Inferior parietal cortex (tissue), 1 donor: Measurements from ENCODE around the gene SRRM4.

Source experiments
- DNase-seq: peaks from one replicate; pipeline ENCODE4 v3.0.0-alpha.2; 2016; ENCODE audit errors: extremely low spot score

Gene SRRM4

DNA sequence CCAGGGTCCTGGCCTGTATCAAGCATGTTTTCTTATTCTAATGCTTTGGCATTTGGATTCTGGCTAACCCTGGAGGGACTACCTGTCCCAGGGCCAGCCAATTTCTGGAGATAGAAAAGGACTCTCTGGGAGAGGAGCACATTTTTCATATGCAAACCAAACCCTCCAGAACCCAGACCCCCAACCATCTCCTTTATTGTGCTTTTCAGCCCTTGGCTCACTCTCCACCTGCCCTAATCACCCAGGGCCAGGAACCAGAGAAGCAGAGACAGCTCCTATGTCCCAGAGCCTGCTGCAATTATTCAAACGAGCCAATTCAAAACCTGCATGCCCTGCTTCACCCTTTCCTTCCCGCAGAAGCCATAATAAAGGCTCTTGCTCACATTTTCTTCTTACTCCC is 221.2 kb downstream of the SRRM4 start:
- no peak for DNase-seq

GRCh38 chr12:119204131-119204530 is 222.8 kb downstream of the SRRM4 start:
- no peak for DNase-seq

DNA sequence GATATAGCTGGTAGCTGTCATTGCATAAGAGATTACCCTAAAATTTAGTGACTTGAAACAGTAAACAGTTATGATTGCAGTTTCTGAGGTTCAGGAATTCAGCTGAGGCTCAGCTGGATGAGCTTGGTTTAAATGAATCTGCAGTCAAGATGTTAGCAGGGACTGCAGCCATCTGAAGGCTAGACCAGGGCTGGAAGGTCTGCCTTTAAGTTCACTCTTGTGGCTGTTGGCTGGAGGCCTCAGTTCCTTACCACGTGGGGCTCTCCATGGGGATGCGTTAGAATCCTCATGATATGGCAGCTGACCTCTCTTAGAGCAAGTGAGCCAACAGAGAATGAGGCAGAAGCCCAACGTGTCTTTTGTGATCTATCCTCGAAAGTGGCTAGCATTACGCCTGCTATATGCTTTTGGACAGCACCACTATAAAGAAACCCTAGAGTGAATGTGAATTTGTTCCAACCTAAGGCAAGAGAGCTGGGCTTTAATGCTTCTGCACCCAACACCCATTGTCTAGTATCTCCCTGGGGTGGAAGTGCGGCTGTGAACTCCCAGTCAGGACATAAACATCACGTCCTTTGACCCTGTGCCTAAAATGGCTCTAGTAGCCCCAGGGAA is 223.4 kb downstream of the SRRM4 start:
- no peak for DNase-seq

DNA sequence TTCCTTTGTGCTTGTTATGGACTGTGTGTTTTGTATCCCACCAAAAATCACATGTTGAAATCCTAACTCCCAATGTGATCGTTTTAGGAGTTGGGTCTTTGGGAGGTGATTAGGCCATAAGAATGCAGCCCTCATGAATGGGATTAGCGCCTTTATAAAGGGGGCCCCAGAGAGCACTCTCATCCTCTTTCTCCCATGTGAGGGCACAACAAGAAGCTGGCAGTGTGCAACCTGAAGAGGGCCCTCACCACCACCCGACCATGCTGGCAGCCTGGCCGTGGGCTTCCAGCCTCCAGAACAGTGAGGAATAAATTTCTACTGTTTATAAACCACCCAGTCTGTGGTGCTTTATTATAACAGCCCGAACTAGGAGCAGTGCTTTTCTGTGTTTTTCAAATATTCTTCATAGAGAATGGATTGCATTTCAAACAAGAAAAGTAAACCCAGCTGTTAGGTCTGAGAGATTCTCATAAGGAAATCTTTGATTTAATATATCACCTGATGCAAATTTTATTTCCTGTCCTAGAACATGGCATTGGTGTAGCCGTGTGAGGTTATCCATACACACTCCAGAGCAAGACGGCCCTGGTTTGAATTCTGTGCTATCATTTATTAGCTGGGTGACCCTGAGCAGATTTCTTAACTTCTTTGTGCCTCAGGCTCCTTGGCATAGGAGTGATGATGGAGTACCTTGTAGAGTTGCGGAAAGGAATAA is 225.2 kb downstream of the SRRM4 start:
- no peak for DNase-seq

GRCh38 chr12:119207063-119207560 is 225.8 kb downstream of the SRRM4 start:
- no peak for DNase-seq

DNA sequence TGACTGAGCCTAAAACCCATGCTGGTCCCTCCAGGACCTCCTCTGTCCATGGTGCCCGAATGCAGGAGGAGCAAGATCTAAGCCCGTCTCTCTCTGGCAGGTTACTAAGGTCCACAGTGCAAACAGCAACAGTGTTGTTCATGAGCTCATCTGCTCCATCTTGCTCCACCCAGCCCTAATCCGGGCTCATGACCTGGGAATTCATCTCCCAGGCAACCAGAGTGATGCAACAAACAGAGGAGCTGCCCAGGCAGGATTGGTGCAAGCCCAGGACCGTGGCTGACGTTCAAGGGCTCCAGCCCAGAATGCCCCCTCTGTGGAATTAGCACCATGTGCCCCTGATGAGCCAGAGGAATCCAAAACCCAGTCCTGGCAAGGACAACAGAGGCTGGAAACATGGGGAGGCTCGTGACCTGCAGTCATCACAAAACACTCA is 227.3 kb downstream of the SRRM4 start:
- no peak for DNase-seq

GRCh38 chr12:119211884-119212283 is 230.5 kb downstream of the SRRM4 start:
- no peak for DNase-seq
